Measurements from ENCODE around the gene SYT3. TPM values are rescaled to one million over a fixed set of nuclear protein-coding genes. Genes with fewer than 3 reads are reported as not detected.
"Not testable (repeated sequence)": the region's sequence is repeated elsewhere in the genome, so short reads cannot be mapped to it uniquely, and the experiment has no call there.

The SYT3 gene
- polyA plus RNA-seq, 12 donors: 0.05 to 0.25 (median 0.12) TPM; not detected in 9

DNA sequence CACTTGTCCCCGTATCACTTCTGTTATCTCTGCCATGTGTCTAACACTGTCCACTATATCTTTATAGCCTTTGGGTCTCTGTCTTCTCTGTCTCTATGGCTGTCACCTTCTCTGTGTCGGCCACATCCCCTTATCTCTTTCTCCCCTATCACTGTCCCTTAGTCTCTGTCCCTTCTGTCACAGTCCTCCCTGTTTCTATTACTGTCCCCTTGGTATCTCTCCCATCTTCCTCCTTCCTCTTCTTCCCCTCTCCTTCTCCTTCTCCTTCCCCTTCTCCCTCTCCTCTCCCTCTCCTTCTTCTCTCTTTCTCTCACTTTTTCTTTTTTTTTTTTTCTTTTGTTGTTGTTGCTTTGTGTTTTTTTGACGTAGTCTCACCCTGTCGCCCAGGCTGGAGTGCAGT lies 36.7 kb downstream of the SYT3 start:
- DNase-seq: no peak

DNA sequence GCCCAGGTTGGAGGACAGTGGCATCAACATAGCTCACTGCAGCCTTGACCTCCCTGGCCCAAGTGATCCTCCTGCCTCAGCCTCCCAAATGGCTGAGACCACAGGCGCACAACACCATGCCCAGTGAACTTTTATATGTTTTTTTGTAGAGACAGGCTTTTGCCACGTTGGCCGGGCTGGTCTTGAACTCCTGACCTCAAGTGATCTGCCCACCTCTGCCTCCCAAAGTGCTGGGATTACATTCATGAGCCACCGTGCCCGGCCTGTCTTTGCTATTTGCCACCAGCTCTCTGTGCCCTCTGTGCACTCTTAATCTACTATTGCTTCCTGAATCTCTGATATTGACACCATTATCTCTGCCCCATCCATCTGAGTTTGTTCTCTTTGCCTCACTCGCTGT lies 37.2 kb downstream of the SYT3 start:
- no peak for DNase-seq

DNA sequence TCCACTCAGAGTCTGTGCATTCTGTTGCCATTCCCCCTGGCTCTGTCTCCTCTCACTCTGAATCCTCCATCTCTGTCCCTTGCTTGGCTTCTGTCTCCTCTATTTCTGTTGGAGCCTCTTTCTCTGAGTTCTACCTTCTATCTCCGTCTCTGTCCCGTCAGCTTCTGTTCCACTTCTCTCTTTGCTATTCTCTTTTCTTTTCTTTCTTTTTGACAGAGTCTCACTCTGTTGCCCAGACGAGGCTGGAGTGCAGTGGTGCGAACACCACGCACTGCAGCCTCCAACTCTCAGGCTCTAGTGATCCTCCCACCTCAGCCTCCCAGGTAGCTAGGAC lies 37.6 kb downstream of the SYT3 start:
- no peak for DNase-seq

DNA sequence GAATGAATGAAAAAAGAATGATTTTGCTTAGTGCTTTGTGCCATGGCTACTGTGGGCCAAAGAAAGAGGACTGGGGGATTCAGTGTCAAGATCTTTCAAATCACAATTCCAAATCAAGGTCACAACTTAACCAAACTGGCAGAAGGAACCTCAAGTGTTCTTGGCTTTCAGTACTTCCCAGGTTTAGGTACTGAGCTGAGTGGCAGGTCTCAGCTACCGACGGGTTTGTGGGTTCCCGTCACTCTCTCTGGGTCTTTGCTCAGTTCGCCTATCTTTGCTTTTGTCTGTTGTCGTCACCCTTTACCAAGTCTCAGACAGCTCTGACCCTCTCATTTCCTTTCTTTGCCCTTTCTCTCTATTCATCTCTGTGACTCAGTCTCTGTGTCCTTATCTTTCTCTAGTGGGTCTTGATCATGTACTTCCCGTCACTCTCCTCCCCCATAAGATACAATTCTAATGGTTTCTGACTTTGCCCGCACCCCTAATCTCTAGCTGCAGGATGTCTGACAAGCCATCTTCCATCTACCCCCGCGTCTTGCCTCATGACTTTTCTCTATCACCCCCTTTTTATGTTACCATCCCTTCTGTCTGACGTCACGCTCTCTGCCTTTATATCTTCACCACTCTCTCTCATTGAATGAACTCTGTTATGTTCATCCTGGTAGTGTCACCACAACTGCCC lies 38.1 kb downstream of the SYT3 start:
- no peak for DNase-seq

DNA sequence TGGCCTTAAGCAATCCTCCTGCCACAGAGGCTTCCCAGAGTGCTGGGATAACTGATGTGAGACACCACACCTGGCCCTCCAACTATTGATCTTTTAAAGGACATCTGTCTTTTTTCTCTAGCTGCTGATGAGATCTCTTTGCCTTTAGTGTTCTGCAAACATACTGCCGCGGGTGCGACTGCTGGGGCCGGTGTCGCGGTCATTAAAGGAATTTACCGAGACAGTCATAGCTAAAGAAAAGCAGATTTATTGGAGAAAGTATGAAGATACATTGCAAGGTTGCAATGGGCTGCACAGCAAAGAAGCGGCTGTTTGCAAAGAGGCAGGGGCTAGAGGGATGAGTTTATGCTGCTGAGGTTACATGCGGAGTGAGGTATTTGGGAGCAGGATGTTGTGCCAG lies 40.3 kb downstream of the SYT3 start:
- DNase-seq: no peak

DNA sequence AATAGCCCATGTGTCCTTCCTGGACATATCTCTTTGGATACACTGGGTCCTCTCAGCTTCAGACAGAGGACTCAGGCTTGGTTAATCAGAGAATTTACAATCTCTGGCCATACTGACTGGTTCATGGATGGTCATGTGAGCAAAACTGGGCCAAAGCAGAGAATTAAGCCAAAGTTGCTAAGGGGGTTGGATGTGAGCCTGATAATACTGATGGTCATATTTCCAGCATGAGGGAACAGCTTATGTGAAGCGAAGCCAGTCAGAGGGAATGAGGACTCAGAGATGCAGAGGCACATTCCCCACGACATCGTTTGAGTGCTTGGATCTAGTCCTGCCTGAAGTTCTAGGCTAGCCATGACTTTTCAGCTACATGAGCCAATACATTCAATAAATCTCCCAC lies 49.5 kb downstream of the SYT3 start:
- DNase-seq: peak; percentile 35

- DNase-seq: not testable (repeated sequence)
Measured at GRCh38 chr19:50581795-50582660, 57.7 kb downstream of the SYT3 start.

- DNase-seq: no peak
Measured at GRCh38 chr19:50580970-50581634, 58.6 kb downstream of the SYT3 start.

GRCh38 chr19:50580240-50580639 lies 59.4 kb downstream of the SYT3 start:
- DNase-seq: no peak

DNA sequence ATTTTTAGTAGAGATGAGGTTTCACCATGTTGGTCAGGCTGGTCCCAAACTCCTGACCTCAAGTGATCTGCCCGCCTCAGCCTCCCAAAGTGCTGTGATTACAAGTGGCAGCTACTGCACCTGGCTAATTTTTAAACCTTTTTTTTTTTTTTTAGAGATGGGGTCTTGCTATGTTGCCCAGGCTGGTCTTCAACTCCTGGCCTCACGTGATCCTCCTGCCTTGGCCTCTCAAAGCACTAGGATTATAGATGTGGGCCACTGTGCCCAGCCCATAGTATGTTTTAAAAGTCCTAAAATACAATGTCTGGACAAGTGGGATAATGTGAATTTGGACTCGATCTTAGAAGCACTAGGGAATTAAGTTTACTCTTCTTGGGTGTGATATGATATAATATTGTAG lies 62.9 kb downstream of the SYT3 start:
- DNase-seq: not testable (repeated sequence)

GRCh38 chr19:50573741-50574461 lies 65.8 kb downstream of the SYT3 start:
- DNase-seq: no peak

Other genes starting within 250 kb of the SYT3 start
- 1 to 10 TPM in 2 of 12 donors, under 1 TPM in 9, not detected in 1; 0.13 to 9.9 (median 0.56) TPM for gene SPIB, start 220.9 kb downstream of the SYT3 start, polyA plus RNA-seq (ENCODE audit: insufficient read length in 12 of 12)
- 100 to 1,000 TPM in 1 of 12 donors, 10 to 100 TPM in 9, not detected in 2; 11.4 to 140 (median 53.8) TPM for gene MYBPC2, start 207.0 kb downstream of the SYT3 start, polyA plus RNA-seq (ENCODE audit: insufficient read length in 12 of 12)
- gene EMC10, start 163.4 kb downstream of the SYT3 start, polyA plus RNA-seq (ENCODE audit: insufficient read length in 12 of 12): 100 to 1,000 TPM in 4 of 12 donors, 10 to 100 TPM in 8; 66.6 to 203 (median 95.2) TPM
- 1 to 10 TPM in 10 of 12 donors, not detected in 2; 2.4 to 6.8 (median 3.9) TPM for gene GARIN5A, start 163.0 kb downstream of the SYT3 start, polyA plus RNA-seq (ENCODE audit: insufficient read length in 12 of 12)
- gene JOSD2, start 128.7 kb downstream of the SYT3 start, polyA plus RNA-seq (ENCODE audit: insufficient read length in 12 of 12): 10 to 100 TPM in 11 of 12 donors, not detected in 1; 11.8 to 41.3 (median 17.8) TPM
- 1 to 10 TPM in 1 of 12 donors, under 1 TPM in 9, not detected in 2; 0.18 to 1.9 (median 0.65) TPM for gene ASPDH, start 126.0 kb downstream of the SYT3 start, polyA plus RNA-seq (ENCODE audit: insufficient read length in 12 of 12)
- 10 to 100 TPM in 4 of 12 donors, 1 to 10 TPM in 7, not detected in 1; 6.0 to 21.0 (median 8.7) TPM for gene LRRC4B, start 71.4 kb downstream of the SYT3 start, polyA plus RNA-seq (ENCODE audit: insufficient read length in 12 of 12)
- gene C19orf81, start 9.6 kb upstream of the SYT3 start, polyA plus RNA-seq (ENCODE audit: insufficient read length in 12 of 12): 1 to 10 TPM in 7 of 12 donors, under 1 TPM in 3, not detected in 2; 0.85 to 2.8 (median 1.5) TPM
- gene SHANK1, start 79.9 kb upstream of the SYT3 start, polyA plus RNA-seq (ENCODE audit: insufficient read length in 12 of 12): 10 to 100 TPM in 11 of 12 donors, not detected in 1; 11.4 to 87.6 (median 22.0) TPM
- gene CLEC11A, start 83.5 kb upstream of the SYT3 start, polyA plus RNA-seq (ENCODE audit: insufficient read length in 12 of 12): 10 to 100 TPM in 11 of 12 donors, not detected in 1; 14.6 to 62.3 (median 17.6) TPM
- gene GPR32, start 130.6 kb upstream of the SYT3 start, polyA plus RNA-seq (ENCODE audit: insufficient read length in 12 of 12): under 1 TPM in 1 of 12 donors, not detected in 11; 0.13 TPM
- gene ACP4, start 150.5 kb upstream of the SYT3 start, polyA plus RNA-seq (ENCODE audit: insufficient read length in 12 of 12): under 1 TPM in 2 of 12 donors, not detected in 10; 0.28 to 0.29 TPM
- gene KLK1, start 183.9 kb upstream of the SYT3 start, polyA plus RNA-seq (ENCODE audit: insufficient read length in 12 of 12): 10 to 100 TPM in 1 of 12 donors, 1 to 10 TPM in 3, under 1 TPM in 3, not detected in 5; 0.18 to 17.9 (median 1.0) TPM
- not detected for gene KLK15, start 193.7 kb upstream of the SYT3 start, polyA plus RNA-seq (ENCODE audit: insufficient read length in 12 of 12)
- gene KLK3, start 215.0 kb upstream of the SYT3 start, polyA plus RNA-seq (ENCODE audit: insufficient read length in 12 of 12): 1 to 10 TPM in 1 of 12 donors, not detected in 11; 9.4 TPM
- under 1 TPM in 1 of 12 donors, not detected in 11; 0.20 TPM for gene KLK2, start 233.6 kb upstream of the SYT3 start, polyA plus RNA-seq (ENCODE audit: insufficient read length in 12 of 12)